ENCODE data around the gene EPB41L5.
"Not testable (repeated sequence)": the region's sequence is repeated elsewhere in the genome, so short reads cannot be mapped to it uniquely, and the experiment has no call there.

The EPB41L5 gene

GRCh38 chr2:120104772-120105171 is 91.9 kb downstream of the EPB41L5 start:
- DNase-seq, result no peak

DNA sequence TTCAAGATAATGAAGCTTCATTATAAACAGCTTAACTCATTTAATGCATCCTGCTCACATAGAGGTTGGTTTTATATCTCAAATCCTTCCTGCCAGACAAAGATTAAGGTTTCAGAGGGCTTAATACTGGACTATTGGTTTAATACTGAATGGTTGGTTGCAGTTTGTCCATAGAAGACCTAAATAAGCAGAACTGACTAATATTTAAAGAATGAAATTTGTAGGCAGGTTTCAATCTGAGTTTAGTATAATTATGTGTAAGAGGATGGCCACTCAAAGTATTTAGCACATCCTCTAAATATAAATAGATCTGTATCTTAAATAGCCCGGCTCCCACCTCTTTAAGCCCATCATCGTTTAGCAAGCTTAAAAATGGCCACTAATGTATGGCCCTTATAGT is 92.5 kb downstream of the EPB41L5 start:
- no peak for DNase-seq

DNA sequence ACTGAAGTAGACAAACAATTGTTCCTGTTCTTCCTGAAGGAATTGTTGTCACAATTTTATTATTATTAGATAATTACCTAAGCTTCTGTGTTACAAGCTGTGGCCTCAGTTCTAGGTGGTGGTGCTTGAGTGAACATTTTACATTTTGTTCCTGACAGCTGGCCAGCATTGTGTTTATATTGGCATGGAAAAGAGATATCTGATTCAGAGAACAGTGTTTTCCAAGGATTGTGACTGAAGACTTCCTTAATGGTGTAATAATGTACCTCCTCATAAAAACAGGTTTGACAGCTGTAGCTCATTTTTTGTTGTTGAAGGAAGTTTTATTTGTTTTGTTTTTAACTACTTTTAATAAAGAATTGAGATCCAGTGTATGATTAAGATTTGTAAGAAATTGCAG is 95.2 kb downstream of the EPB41L5 start:
- DNase-seq, result no peak

- no peak for DNase-seq
These were observed 95.9 kb downstream of the EPB41L5 start for GRCh38 chr2:120108749-120109148.

DNA sequence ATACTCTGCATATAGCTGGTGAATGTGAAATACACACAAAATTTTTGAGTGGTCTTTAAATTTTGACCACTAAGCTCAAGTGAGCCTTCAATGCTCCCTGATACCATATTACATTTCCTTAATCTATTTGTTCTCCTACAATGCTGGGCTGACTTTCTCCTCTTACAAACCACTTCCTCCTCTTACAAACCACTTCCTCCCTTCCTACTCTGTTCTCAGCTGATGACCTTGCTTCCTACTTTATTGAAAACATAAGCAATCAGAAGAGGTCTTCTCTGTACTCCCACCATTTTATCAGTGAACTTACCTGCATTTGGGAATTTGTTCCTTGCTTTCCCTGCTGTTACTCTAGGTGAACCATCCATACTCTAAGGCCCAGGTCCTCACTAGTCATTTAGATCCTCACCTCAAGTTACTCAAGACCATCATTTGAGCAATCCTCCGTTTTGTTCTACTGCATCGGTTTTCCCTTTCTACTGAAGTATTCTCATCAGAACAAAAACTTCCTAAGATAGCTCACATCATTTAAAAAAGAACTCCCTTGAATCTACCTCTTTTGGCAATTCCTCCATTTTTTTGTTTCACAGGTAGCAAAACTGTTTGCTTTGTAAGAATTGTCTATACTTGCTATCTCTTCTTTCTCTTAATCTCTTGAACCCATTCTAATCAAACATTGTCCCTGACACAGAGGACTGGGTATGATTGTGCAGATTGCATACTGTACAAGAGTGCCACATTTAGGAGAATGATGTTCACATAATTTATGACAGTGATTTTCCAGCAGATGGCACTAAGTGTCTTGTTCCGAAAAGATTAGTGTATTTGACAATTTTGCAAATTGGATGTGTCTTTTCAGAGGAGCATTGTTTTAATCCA is 96.5 kb downstream of the EPB41L5 start:
- no peak for DNase-seq

- no peak for DNase-seq
These were observed 97.1 kb downstream of the EPB41L5 start for GRCh38 chr2:120110062-120110362.

GRCh38 chr2:120110507-120110906 is 97.6 kb downstream of the EPB41L5 start:
- DNase-seq, result no peak

- no peak for DNase-seq
These were observed 98.3 kb downstream of the EPB41L5 start for GRCh38 chr2:120111193-120111592.

DNA sequence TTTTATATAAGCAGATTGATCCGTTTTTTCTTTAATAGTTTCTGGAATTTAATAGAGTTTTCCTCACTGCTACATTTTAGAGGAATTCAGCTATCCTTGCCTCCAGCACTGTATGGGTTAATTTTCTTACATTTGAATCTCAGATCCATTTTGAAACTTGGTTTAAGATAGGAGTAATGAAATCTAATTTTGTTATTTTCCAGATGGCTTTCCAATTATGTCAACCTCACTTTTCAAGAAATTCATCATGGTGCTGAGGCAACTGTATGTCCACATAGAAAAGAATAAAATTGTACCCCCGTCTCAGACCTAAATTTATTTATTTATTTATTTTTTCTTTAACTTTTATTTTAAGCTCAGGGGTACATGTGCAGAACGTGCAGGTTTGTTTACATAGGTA is 105.1 kb downstream of the EPB41L5 start:
- DNase-seq, result no peak

- no peak for DNase-seq
These were observed 105.6 kb downstream of the EPB41L5 start for GRCh38 chr2:120118471-120118870.

DNA sequence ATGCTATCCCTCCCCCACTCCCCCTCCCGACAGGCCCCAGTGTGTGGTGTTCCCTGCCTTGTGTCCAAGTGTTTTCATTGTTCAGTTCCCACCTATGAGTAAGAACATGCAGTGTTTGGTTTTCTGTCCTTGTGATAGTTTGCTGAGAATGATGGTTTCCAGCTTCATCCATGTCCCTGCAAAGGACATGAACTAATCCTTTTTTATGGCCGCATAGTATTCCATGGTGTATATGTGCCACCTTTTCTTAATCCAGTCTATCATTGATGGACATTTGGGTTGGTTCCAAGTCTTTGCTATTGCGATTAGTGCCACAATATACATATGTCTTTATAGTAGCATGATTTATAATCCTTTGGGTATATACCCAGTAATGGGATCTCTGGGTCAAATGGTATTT is 108.5 kb downstream of the EPB41L5 start:
- DNase-seq, result not testable (repeated sequence)

DNA sequence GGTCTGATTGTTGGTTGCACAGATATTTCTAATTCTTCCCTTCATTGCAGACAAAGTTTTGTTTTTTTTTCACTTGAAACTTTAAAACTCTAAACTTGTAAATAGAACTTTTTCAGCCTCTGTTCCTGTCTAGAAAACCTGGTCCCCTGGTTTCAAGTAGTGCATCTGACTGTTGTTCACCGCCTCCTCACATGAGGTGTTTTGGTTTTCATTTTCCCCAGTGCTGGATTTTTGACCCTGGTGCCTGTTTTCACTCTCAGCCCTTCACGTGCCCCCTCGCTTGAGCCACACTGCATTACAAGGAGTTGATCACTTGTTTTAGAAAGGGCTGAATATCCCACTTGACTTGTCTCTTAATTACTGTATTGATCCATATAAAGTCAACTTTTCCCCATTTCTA is 110.2 kb downstream of the EPB41L5 start:
- DNase-seq, result no peak

DNA sequence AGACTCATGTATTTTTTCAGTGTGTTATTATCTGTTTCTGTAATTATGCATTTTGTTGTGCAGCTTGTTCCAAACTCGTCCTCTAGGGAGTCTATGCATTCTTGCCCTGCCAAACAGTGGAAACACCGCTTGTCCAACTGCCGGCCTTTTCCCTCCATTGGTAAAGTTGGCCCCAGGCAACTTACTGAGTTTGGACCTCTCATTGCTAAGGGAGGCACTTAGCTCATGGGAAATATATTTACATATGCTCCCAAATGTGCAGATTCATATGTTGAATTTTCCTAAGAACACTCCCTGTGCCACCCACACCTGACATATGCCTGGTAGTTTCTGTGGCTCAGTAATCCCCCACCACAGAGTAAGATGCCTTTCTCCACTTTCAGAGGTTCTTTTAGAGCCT is 112.3 kb downstream of the EPB41L5 start:
- DNase-seq, result no peak

DNA sequence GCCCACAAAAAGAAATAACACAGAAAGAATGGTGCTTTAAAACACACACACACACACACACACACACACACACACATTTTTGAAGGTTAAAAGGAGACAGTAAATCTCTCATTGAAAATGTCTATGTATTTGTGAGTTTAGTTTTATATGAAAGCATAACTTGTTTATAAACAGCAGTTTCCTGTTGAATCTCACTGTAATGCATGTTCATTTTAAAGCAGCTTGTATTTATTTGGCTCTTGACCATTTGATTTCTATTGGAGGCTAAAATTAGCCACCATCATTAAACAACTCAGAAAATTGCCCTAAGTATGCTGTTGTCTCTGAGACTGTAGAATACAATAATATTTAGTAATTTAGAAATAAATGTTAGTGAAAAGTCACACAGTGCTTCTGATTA is 115.3 kb downstream of the EPB41L5 start:
- no peak for DNase-seq

DNA sequence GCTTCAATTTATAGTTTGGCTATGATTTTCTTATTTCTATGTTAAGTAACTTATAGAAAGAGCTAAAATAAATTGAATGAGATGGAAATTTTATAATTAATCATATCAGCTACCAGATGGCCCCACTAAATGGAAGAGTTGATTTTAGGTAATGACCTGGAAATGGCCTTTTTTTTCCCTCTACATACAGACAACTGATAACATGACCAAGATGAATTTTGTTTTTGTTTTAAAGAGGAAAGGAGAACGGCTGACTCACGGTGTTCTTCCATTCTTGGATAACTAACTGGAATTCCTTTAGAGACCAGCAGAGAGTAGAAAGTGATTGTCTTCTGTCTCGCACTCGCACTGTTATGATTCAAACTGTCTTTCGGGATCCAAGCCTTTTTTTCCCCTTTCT is 119.3 kb downstream of the EPB41L5 start:
- no peak for DNase-seq

DNA sequence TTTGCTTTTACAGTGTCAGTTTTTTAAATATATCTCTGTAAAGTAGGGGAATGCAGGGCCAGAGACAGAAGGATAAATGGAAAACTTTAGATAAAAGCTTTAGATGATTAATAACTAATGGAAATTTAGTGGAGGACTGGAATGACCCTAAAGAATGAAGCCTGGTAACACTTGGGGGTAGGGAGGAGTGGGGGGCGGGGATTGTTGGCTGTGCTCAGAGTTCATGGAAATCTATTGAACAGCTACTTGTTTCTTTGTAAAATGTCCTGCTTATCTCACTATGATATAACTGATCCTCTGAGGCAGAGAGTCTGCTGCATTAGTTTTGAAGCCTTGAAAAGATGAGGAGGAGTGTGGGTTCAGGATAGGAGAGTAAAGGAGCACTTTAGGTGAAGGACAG is 119.8 kb downstream of the EPB41L5 start:
- DNase-seq, result no peak

DNA sequence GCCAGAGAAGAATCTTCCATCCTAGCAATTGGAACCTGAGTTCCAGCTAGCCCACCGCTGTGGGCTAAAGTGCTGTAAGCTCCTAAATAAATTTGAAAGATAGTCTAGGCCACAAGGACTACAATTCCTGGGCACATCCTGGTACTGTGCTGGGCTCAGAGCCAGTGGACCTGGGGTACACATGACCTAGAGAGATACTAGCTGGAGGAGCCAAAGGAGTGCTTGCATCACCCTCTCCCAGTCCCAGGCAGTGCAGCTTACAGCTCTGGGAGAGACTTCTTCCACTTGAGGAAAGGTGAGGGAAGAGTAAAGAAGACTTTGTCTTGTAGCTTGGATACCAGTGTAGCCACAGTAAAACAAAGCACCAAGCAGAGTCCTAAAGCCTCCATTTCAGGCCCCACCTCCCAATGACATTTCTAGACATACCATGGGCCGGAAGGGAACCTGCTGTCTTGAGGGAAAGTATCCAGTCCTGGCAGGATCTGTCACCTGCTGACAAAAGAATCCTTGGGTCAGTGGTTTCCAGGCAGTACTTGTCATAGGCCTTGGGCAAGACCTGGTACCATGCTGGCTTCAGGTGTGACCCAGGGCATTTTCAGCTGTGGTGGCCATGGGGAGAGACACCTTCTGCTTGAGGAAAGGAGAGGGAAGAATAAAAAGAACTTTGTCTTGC is 120.8 kb downstream of the EPB41L5 start:
- DNase-seq, result no peak

- DNase-seq, result no peak
These were observed 121.4 kb downstream of the EPB41L5 start for GRCh38 chr2:120134263-120134662.

DNA sequence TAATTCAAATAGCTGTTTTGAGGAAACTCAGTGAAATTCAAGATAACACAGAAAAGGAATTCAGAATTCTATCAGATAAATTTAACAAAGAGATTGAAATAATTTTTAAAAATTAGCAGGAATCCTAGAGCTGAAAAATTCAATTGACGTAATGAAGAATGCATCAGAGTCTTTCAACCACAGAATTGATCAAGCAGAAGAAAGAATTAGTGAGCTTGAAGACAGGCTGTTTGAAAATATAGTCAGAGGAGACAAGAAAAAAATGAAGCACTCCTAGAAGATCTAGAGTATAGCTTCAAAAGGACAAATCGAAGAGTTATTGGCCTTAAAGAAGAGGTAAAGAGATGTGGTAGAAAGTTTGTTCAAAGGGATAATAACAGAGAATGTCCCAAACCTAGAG is 122.1 kb downstream of the EPB41L5 start:
- not testable (repeated sequence) for DNase-seq

- no peak for DNase-seq
These were observed 128.0 kb downstream of the EPB41L5 start for GRCh38 chr2:120140866-120141265.

GRCh38 chr2:120141300-120142069 is 128.6 kb downstream of the EPB41L5 start:
- DNase-seq, result no peak

DNA sequence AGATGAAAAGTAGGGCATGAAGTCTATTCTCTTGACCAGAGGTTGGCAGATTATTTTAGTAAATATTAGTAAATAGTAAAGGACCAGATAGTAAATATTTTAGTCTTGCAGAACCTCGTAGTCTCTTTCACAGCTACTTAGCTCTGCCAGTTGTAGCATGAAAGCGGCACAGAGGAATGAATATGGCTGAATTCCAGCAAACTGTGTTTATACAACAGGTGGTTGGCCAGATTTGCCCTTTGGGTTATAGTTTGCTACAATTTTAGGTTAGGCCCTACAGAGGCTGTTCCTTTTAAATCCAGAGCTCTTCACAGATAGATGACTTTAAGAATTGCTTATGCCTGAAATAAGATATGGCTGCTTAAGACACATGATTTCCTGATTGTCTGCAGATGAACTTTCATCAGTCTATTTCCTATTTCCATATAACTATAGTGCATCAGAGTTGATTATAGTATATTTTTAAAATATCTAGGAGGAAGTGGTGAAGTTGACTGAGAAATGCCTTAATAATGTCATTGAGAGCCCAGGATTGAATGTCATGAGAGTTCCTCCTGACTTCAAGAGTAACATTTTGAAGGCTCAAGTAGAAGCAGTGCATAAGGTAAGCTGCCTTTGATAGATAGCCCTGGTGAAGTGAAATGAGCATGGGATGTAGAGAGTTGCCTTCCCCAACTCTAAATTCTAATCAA is 129.8 kb downstream of the EPB41L5 start:
- no peak for DNase-seq

DNA sequence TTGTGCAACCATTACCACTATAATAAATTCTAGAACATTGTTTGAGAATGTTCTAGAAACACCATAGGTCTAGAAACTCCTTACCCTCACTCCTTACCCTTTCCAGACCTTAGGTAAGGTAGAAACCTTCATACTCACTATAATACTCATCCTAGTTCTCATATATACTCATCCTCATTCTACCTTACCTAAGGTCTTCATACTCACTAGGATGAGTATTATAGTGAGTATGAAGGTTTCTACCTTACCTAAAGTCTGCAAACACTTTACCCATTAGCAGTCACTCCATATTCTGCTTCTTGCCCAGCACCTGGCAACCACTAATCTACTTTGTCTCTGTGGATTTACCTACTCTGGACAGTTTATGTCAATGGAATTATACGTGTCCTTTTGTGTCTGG is 135.4 kb downstream of the EPB41L5 start:
- no peak for DNase-seq

Data from cortex of kidney (tissue), 1 donor.